T-helper 17 cell (primary cell): ENCODE data around the gene FAM131A. TPM values are rescaled to one million over a fixed set of nuclear protein-coding genes. Genes with fewer than 3 reads are reported as not detected.
A peak's percentile ranks its signal among the peaks of the same experiment; 100 is the strongest.
"Not testable (repeated sequence)": the region's sequence is repeated elsewhere in the genome, so short reads cannot be mapped to it uniquely, and the experiment has no call there.

Source experiments
- ATAC-seq: fragments of 150-1000 bp; cut with Tn5 transposase; 2 replicates; pipeline ENCODE4 v1.10.0; 2021; ENCODE audit warnings: mild to moderate bottlenecking, moderate library complexity
- DNase-seq, 3 donors: peaks; one replicate each; pipeline versions ENCODE4 v3.0.0 to v3.0.0-alpha.2; 2020 to 2021
- H3K9me3 ChIP-seq: one replicate; pipeline ENCODE4 v1.7.0; 2013; ENCODE audit warnings: low read length, mild to moderate bottlenecking; ENCODE audit not compliant: control insufficient read depth, poor library complexity, severe bottlenecking
- H3K27ac Mint-ChIP-seq: one replicate; pipeline ENCODE4 v1.8.0; 2022; ENCODE audit warnings: mild to moderate bottlenecking, moderate library complexity, mixed read lengths
- H3K27me3 Mint-ChIP-seq: one replicate; pipeline ENCODE4 v1.8.0; 2022; ENCODE audit warnings: mixed read lengths
- H3K36me3 Mint-ChIP-seq: one replicate; pipeline ENCODE4 v1.8.0; 2022; ENCODE audit warnings: low read depth, mixed read lengths
- H3K4me1 Mint-ChIP-seq: one replicate; pipeline ENCODE4 v1.8.0; 2022; ENCODE audit warnings: mild to moderate bottlenecking, mixed read lengths
- H3K4me3 Mint-ChIP-seq: one replicate; pipeline ENCODE4 v1.8.0; 2022; ENCODE audit warnings: mild to moderate bottlenecking, moderate library complexity, mixed read lengths
- total RNA-seq, 4 donors: library from RNA in 2 of 4; stranded (reverse) in 2 of 4; gene quantifications; one replicate each; pipeline ENCODE4 v1.2.3 and lab custom pipeline; 2022 to 2026

FAM131A gene
- total RNA-seq, 2 donors from 2014 or later: 7.9 to 10.9 TPM

- Mint-ChIP-seq H3K27ac (peak overlapping the region; percentile 95), H3K36me3 (peaks cover 19% of the 10 kb centered on the region), H3K27me3 (peaks cover 7% of the 10 kb centered on the region), H3K4me1 (peaks cover 54% of the 10 kb centered on the region), H3K4me3 (peak overlapping the region; percentile 93)
- no peaks in the 10 kb centered on the region for H3K9me3 ChIP-seq
- DNase-seq (no peak), ATAC-seq (no peak)
These were observed 627 bp upstream of the FAM131A start for GRCh38 chr3:184336547-184337398.

DNA sequence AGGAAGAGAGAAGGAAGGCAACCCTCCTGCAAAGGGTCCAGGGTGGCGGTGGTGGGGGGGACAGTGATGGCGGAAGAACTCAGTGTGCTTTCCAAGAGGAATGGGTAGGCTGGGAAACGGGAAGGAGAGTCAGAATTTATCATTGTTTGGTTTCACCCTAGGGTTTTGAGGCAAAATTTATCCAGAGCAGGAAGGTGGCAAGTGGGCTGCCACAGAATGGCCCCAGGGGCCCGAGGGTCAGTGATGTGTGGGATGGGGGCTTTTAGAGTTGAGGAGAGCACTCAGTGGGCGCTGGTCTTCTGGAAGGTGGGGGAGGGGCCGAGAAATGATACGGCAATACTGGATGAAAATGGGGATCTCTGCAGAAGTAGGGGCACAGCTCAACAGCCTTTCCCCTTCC lies 581 bp downstream of the FAM131A start:
- Mint-ChIP-seq H3K27me3 (peaks cover 7% of the 10 kb centered on the region), H3K27ac (peak overlapping the region; percentile 95), H3K4me1 (peaks cover 45% of the 10 kb centered on the region), H3K36me3 (peaks cover 13% of the 10 kb centered on the region), H3K4me3 (peak overlapping the region; percentile 93)
- H3K9me3 ChIP-seq: no peaks in the 10 kb centered on the region
- ATAC-seq: no peak
- DNase-seq: no peak

DNA sequence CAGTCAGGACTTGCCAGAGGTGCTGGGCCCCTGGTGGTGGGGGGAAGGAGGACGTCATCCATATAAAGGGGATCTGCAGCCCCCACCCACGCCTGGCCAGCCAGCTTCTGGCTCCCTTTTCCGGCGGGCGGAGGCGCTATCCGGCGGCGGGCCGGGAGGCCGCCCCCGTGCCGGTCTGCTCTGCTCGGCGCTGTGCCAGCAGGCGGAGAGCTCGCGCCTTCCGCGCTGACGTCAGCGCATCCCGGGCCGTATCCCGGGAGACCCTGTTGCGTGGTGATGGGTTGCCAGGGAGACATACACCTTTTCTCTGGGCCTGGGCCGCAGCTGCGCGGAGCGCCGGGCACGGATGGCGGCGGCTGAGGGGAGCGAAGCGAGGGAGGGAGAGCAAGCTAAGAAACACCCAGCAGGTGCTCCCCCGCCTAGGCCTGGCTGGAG lies 1.1 kb downstream of the FAM131A start:
- H3K27me3 Mint-ChIP-seq: peaks cover 7% of the 10 kb centered on the region
- peaks cover 40% of the 10 kb centered on the region for H3K4me1 Mint-ChIP-seq
- no peaks in the 10 kb centered on the region for H3K9me3 ChIP-seq
- DNase-seq (peak in 1 of 3 donors; percentile 18), ATAC-seq (no peak)
- H3K27ac Mint-ChIP-seq: peak overlapping the region; percentile 95
- peak overlapping the region; percentile 93 for H3K4me3 Mint-ChIP-seq
- H3K36me3 Mint-ChIP-seq: peaks cover 8% of the 10 kb centered on the region

DNA sequence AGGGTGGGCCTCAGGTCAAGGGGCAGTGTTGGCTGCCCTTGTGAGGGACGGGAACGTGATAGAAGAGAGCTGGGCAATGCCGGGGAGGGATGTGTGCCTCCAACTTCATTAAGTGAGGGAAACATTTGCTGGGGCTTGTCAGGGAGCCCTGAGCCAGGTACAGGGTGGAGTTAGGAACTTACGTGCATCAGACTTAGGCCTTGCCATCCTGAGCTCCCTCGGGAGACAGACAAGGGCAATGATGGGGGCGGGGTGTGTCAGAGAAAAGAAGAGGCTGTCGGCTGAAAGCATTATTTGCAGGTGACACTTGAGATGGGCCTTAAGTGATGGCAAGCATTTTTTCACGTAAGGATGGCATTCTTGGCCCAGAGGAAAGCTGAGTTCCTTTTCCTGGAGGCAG lies 1.6 kb downstream of the FAM131A start:
- H3K4me1 Mint-ChIP-seq: peaks cover 35% of the 10 kb centered on the region
- no peaks in the 10 kb centered on the region for H3K9me3 ChIP-seq
- ATAC-seq: no peak
- H3K36me3 Mint-ChIP-seq: peaks cover 4% of the 10 kb centered on the region
- peak overlapping the region; percentile 57 for H3K4me3 Mint-ChIP-seq
- no peak for DNase-seq
- H3K27me3 Mint-ChIP-seq: peaks cover 7% of the 10 kb centered on the region
- no peak overlapping the region for H3K27ac Mint-ChIP-seq

DNA sequence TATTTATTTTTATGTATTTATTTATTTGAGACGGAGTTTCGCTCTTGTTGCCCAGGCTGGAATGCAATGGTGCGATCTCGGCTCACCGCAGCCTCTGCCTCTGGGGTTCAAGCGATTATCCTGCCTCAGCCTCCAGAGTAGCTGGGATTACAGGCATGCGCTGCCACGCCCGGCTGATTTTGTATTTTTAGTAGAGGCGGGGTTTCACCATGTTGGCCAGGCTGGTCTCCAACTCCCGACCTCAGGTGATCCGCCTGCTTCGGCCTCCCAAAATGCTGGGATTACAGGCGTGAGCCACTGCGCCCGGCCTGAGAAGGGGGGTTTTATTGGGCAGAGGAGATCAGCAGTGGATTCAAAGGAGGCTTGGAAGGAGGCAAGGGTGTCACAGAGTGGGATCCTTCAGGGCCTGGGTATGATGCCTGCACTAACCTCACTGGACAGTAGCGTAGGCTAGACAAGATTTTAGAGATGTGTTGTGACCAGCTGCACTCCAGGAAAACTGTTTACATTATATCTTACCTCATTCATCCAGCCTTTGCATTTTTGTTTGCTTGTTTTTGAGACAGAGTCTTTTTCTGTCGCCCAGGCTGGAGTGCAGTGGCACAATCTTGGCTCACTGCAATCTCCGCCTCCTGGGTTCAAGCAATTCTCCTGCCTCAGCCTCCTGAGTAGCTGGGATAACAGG lies 2.2 kb downstream of the FAM131A start:
- H3K4me1 Mint-ChIP-seq: peaks cover 31% of the 10 kb centered on the region
- not testable (repeated sequence) for ATAC-seq, DNase-seq, H3K9me3 ChIP-seq, H3K27me3 Mint-ChIP-seq, H3K27ac Mint-ChIP-seq, H3K36me3 Mint-ChIP-seq, H3K4me3 Mint-ChIP-seq

- ATAC-seq: no peak
- no peak overlapping the region for H3K27ac Mint-ChIP-seq
- no peak for DNase-seq
- no peaks in the 10 kb centered on the region for H3K9me3 ChIP-seq
- H3K27me3 Mint-ChIP-seq: peaks cover 7% of the 10 kb centered on the region
- peaks cover 27% of the 10 kb centered on the region for H3K4me1 Mint-ChIP-seq
- no peak overlapping the region for H3K4me3 Mint-ChIP-seq
- H3K36me3 Mint-ChIP-seq: peaks cover 4% of the 10 kb centered on the region
These were observed 4.5 kb downstream of the FAM131A start for GRCh38 chr3:184341925-184342324.

DNA sequence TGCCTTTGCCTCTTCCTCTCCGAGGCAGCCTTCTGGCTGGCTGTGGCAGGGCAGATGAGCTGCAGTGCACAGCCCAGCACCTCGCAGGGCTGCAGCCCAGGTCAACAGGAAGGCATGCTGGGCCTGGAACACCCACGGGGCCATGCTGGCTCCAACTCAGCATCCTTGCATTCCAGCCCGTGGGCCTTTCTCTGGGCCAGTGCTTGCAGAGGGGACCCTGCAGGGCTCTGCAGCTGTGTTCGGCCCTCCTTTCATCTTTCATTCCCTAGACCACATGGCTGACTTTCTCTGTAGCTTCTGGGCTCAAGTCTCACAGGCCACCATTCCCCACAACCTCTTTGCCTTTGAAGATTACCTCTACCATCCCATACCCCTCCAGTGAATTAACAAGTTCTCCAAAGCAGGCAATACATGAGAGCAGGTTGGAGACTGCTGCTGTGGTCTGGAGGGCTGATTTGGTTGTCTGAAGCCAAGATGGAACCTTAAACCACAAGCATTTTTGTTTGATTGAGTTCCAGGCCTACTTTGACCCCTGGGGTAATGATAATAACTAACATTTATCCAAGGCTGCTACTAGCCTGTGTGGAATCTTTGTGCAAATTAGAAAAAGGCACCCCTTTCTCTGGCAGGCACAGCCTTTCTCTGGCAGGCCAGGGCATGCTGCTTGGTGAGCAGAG lies 5.9 kb downstream of the FAM131A start:
- H3K9me3 ChIP-seq: no peaks in the 10 kb centered on the region
- H3K4me1 Mint-ChIP-seq: peaks cover 18% of the 10 kb centered on the region
- H3K27ac Mint-ChIP-seq: no peak overlapping the region
- H3K27me3 Mint-ChIP-seq: no peaks in the 10 kb centered on the region
- H3K36me3 Mint-ChIP-seq: no peaks in the 10 kb centered on the region
- DNase-seq: no peak
- ATAC-seq: no peak
- no peak overlapping the region for H3K4me3 Mint-ChIP-seq

DNA sequence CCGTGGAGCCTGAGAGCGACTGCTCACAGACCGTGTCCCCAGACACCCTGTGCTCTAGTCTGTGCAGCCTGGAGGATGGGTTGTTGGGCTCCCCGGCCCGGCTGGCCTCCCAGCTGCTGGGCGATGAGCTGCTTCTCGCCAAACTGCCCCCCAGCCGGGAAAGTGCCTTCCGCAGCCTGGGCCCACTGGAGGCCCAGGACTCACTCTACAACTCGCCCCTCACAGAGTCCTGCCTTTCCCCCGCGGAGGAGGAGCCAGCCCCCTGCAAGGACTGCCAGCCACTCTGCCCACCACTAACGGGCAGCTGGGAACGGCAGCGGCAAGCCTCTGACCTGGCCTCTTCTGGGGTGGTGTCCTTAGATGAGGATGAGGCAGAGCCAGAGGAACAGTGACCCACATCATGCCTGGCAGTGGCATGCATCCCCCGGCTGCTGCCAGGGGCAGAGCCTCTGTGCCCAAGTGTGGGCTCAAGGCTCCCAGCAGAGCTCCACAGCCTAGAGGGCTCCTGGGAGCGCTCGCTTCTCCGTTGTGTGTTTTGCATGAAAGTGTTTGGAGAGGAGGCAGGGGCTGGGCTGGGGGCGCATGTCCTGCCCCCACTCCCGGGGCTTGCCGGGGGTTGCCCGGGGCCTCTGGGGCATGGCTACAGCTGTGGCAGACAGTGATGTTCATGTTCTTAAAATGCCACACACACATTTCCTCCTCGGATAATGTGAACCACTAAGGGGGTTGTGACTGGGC lies 7.3 kb downstream of the FAM131A start:
- H3K27me3 Mint-ChIP-seq: no peaks in the 10 kb centered on the region
- ATAC-seq: no peak
- no peak overlapping the region for H3K27ac Mint-ChIP-seq
- no peaks in the 10 kb centered on the region for H3K9me3 ChIP-seq
- H3K4me1 Mint-ChIP-seq: peaks cover 13% of the 10 kb centered on the region
- no peaks in the 10 kb centered on the region for H3K36me3 Mint-ChIP-seq
- H3K4me3 Mint-ChIP-seq: no peak overlapping the region
- no peak for DNase-seq

GRCh38 chr3:184345317-184346144 lies 8.1 kb downstream of the FAM131A start:
- no peak overlapping the region for H3K27ac Mint-ChIP-seq
- no peaks in the 10 kb centered on the region for H3K36me3 Mint-ChIP-seq
- H3K27me3 Mint-ChIP-seq: no peaks in the 10 kb centered on the region
- no peak overlapping the region for H3K4me3 Mint-ChIP-seq
- peaks cover 11% of the 10 kb centered on the region for H3K4me1 Mint-ChIP-seq
- H3K9me3 ChIP-seq: no peaks in the 10 kb centered on the region
- no peak for DNase-seq
- ATAC-seq: peak; percentile 47

DNA sequence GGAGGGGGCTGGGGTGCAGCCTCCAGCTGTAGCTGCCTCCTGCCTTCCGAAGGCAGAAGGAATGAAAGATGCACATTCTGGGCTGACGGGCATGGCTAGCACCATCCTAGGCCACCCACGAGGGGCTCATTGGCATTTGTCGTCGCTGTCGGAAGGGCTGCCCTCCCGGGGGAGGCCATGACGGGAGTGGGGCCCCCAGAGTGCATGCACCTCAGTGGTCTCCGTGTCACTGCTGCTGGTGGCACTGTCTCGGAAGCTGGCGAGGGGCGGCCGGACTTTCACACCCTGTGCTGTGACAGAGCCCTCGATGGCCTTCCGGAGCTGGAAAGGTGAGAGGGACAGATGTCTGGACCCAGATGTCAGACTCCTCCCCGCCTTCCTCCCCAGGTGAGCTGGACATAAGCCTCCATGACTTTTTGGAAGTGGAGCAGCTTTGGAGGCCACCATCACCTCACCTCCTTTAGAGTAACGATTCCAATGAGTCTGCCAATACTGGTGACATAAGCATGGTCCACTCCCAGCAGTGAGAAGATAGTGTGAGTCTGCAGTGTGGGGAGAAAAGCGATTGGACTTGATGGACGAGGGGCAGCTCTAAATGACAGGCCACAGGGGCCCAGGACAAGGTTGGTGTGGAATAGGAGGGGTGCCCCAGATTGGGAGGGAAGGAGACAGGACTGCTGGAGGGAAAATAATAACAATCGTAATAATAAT lies 9.2 kb downstream of the FAM131A start:
- H3K9me3 ChIP-seq: no peaks in the 10 kb centered on the region
- Mint-ChIP-seq H3K27ac (peak overlapping the region; percentile 21), H3K27me3 (no peaks in the 10 kb centered on the region), H3K4me1 (peaks cover 3% of the 10 kb centered on the region), H3K36me3 (no peaks in the 10 kb centered on the region), H3K4me3 (no peak overlapping the region)
- no peak for DNase-seq
- ATAC-seq: no peak

DNA sequence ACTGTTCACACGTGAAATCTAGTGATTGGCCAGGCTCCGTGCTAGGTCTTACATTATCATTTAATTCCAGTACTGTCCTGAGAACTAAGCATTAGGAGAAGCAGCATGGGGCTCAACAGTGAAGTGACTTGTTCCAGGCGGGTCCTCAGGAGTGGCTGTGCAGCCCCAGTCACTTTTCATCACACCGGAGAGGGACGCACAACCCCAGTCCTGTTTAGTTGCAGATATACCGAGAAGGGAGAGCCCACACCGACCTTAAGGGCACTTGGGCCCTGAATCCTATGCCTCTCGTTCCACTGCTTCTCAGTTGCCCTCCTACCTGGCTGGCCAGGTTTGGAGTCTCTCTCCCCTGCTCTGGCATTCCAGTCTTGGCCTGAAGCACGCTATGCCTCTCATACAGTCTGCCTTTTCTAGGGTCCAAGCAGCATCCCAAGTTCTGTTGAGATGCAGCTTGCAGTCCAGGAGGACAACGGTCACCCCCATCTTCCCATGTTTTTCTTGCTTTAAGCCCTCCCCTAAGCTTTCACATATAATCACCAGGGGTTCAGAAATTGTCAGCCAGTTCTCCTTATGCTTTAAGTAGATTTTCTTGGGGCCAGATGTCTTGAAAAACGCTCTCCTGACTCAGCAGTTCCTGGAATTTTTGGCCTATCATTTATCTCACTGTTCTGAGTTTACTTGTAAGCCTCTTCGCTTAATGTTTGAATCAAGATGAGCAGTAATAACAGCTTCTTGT lies 10.1 kb downstream of the FAM131A start:
- Mint-ChIP-seq H3K36me3 (no peaks in the 10 kb centered on the region), H3K4me3 (no peak overlapping the region), H3K4me1 (peaks cover 3% of the 10 kb centered on the region), H3K27ac (peak overlapping the region; percentile 21), H3K27me3 (no peaks in the 10 kb centered on the region)
- H3K9me3 ChIP-seq: no peaks in the 10 kb centered on the region
- no peak for ATAC-seq
- DNase-seq: no peak
